ENCODE measurements around the gene KRT33B. TPM values are rescaled to one million over a fixed set of nuclear protein-coding genes. Genes with fewer than 3 reads are reported as not detected.

KRT33B gene
- total RNA-seq, 1 donor from 2014 or later: 0.17 TPM

- Histone ChIP-seq H3K4me3 (ENCODE audit: low read depth, low read length) (no peak overlapping the region), H3K27me3 (ENCODE audit: control insufficient read depth, insufficient read depth, low read length) (no peaks in the 10 kb centered on the region), H3K36me3 (ENCODE audit: control insufficient read depth, insufficient read depth, low read length) (no peaks in the 10 kb centered on the region)
- no peak for TF ChIP-seq CTCF (IDR thresholded peaks at IDR 0.05; ENCODE audit: insufficient read depth, low read length, poor library complexity, severe bottlenecking)
- DNase-seq (ENCODE audit: low read depth): no peak
Measured at GRCh38 chr17:41334385-41335305, 35.0 kb downstream of the KRT33B start.

DNA sequence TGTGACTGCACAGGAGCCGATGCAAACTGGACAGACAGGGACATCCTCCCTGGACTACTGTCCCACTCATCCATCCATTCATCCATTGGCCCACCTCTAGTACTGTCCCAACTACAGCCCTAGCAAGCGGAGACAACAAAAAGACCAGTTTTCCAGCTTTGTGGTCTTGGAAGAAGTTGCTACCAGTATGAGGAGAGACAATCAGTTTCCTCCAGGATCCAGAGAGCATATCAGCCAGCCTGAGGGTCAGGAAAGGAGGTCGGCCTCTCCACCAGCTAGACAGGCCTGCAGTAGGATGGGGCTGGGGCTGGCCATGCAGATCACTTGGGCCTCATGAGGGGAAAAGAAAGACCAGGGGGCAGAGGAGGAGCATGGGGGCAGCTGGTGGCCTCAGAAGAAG is 35.8 kb downstream of the KRT33B start:
- no peak for DNase-seq (ENCODE audit: low read depth)
- no peaks in the 10 kb centered on the region for H3K36me3 ChIP-seq (ENCODE audit: control insufficient read depth, insufficient read depth, low read length)
- no peak overlapping the region for H3K4me3 ChIP-seq (ENCODE audit: low read depth, low read length)
- TF ChIP-seq CTCF (IDR thresholded peaks at IDR 0.05; ENCODE audit: insufficient read depth, low read length, poor library complexity, severe bottlenecking): no peak
- no peaks in the 10 kb centered on the region for H3K27me3 ChIP-seq (ENCODE audit: control insufficient read depth, insufficient read depth, low read length)

GRCh38 chr17:41333098-41333497 is 36.5 kb downstream of the KRT33B start:
- no peak for DNase-seq (ENCODE audit: low read depth)
- Histone ChIP-seq H3K27me3 (ENCODE audit: control insufficient read depth, insufficient read depth, low read length) (no peaks in the 10 kb centered on the region), H3K36me3 (ENCODE audit: control insufficient read depth, insufficient read depth, low read length) (no peaks in the 10 kb centered on the region), H3K4me3 (ENCODE audit: low read depth, low read length) (no peak overlapping the region)
- TF ChIP-seq CTCF (IDR thresholded peaks at IDR 0.05; ENCODE audit: insufficient read depth, low read length, poor library complexity, severe bottlenecking): no peak

DNA sequence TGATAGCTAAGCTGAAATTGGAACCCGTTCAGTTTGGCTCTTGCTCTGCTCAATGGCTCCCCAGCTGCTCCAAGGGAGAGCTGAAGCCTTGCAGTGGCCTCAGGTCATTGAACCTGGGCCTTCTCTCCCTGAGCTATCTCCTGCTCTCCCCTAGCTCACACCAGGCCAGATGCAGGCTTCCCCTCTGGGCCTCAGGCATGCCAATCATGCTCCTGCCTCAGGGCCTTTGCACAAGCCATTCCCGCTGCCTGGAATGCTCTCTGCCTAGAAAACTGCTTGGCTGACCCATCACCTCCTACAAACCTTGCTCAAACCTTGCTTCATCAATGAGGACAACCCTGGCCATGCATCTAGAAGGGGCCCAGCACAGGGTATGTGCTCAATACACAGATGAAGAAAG is 37.4 kb downstream of the KRT33B start:
- no peak for DNase-seq (ENCODE audit: low read depth)
- H3K4me3 ChIP-seq (ENCODE audit: low read depth, low read length): no peak overlapping the region
- H3K27me3 ChIP-seq (ENCODE audit: control insufficient read depth, insufficient read depth, low read length): no peaks in the 10 kb centered on the region
- no peak for TF ChIP-seq CTCF (IDR thresholded peaks at IDR 0.05; ENCODE audit: insufficient read depth, low read length, poor library complexity, severe bottlenecking)
- H3K36me3 ChIP-seq (ENCODE audit: control insufficient read depth, insufficient read depth, low read length): no peaks in the 10 kb centered on the region

DNA sequence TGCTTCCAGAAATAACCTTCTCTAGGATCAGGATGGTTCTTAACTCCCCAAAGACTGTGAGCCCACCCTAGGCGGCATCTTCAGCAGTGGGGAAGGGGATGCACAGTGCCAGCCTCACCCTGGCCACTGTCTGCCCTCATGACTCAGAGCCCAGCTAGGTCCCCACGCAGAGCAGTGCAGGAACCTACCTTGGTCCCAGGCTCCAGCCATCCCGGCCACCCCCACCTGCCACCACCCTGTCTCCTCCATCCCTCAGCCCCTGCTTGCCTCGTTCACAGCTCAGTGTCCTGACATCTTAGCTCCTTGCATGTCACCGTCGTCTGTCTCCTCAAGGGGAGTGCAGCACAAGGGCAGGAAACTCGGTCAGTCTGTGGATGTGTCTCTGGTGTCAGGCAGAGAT is 38.0 kb downstream of the KRT33B start:
- no peak overlapping the region for H3K4me3 ChIP-seq (ENCODE audit: low read depth, low read length)
- TF ChIP-seq CTCF (IDR thresholded peaks at IDR 0.05; ENCODE audit: insufficient read depth, low read length, poor library complexity, severe bottlenecking): no peak
- no peak for DNase-seq (ENCODE audit: low read depth)
- H3K36me3 ChIP-seq (ENCODE audit: control insufficient read depth, insufficient read depth, low read length): no peaks in the 10 kb centered on the region
- no peaks in the 10 kb centered on the region for H3K27me3 ChIP-seq (ENCODE audit: control insufficient read depth, insufficient read depth, low read length)

Measured in kidney epithelial cell (primary cell).